ENCODE measurements around the gene EIPR1. TPM values are rescaled to one million over a fixed set of nuclear protein-coding genes. Genes with fewer than 3 reads are reported as not detected.

Gene EIPR1
- total RNA-seq, 1 donor from 2014 or later = 27.8 TPM

DNA sequence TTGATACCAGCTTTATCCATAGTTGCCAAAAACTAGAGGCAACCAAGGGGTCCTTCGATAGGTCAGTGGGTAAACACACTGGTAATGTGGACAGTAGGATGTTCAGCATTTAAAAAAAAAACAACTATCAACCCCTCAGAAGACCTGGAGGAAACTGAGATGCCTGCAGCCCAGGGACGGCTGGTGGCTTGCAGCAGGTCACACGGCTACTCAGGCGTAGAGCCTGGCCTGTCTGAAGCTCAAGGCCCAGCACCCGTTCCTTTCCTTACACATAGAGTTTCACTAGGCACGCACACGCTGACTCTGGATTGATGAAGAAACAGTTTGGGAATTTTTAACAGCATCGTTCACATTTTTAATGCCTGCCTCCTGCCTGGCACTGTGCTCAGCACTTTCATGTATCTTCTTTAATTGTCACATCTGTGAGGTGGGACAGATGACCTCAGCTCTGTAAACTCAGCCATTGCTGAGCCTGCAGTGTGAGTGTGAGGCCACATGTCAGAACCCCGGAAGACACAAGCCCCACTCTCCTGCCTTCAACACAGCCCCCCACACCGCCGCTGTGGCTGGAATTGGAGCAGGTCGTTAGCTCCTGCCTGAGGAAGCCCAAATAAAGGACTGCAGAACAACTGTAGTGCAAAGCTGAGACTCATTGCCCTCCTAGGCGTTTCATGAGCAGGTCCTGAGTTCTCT lies 42.6 kb upstream of the EIPR1 start:
- Mint-ChIP-seq H3K9me3 (ENCODE audit: unreplicated experiment) (no peaks in the 10 kb centered on the region), H3K27me3 (ENCODE audit: low read depth, unreplicated experiment) (no peaks in the 10 kb centered on the region), H3K36me3 (ENCODE audit: low read depth, unreplicated experiment) (peaks cover 18% of the 10 kb centered on the region), H3K4me1 (ENCODE audit: low read depth, unreplicated experiment) (no peaks in the 10 kb centered on the region), H3K27ac (ENCODE audit: unreplicated experiment) (no peak overlapping the region), H3K4me3 (ENCODE audit: unreplicated experiment) (no peak overlapping the region)
- Histone ChIP-seq H3K4me2 (ENCODE audit: low read length) (no peak overlapping the region), H3K36me3 (ENCODE audit: insufficient read depth, low read length) (peaks cover 27% of the 10 kb centered on the region), H3K9ac (ENCODE audit: low read length) (no peak overlapping the region), H3K27me3 (ENCODE audit: insufficient read depth, low read length) (no peaks in the 10 kb centered on the region), H3K4me3 (ENCODE audit: insufficient read depth, low read depth, low read length) (no peak overlapping the region), H3K79me2 (ENCODE audit: insufficient read depth, low read length) (no peaks in the 10 kb centered on the region), H2AFZ (ENCODE audit: low read depth, low read length) (no peak overlapping the region), H3K4me1 (ENCODE audit: insufficient read depth, low read length) (no peaks in the 10 kb centered on the region), H3K9me3 (ENCODE audit: insufficient read depth, low read depth, low read length) (no peaks in the 10 kb centered on the region), H3K27ac (ENCODE audit: low read depth, low read length) (no peak overlapping the region), H4K20me1 (ENCODE audit: insufficient read depth, low read length) (peaks cover 23% of the 10 kb centered on the region)
- DNase-seq (ENCODE audit: low read depth) (no peak), FAIRE-seq (no peak)
- TF ChIP-seq CTCF (IDR thresholded peaks at IDR 0.05; ENCODE audit: insufficient read depth, low read depth, low read length) (no peak), EZH2 (IDR thresholded peaks at IDR 0.05; ENCODE audit: insufficient read depth, low read length) (no peak)

GRCh38 chr2:3418766-3419404 lies 41.3 kb upstream of the EIPR1 start:
- Mint-ChIP-seq H3K4me3 (ENCODE audit: unreplicated experiment) (no peak overlapping the region), H3K27me3 (ENCODE audit: low read depth, unreplicated experiment) (no peaks in the 10 kb centered on the region), H3K27ac (ENCODE audit: unreplicated experiment) (no peak overlapping the region), H3K36me3 (ENCODE audit: low read depth, unreplicated experiment) (peaks cover 20% of the 10 kb centered on the region), H3K9me3 (ENCODE audit: unreplicated experiment) (no peaks in the 10 kb centered on the region), H3K4me1 (ENCODE audit: low read depth, unreplicated experiment) (no peaks in the 10 kb centered on the region)
- Histone ChIP-seq H3K4me1 (ENCODE audit: insufficient read depth, low read length) (no peaks in the 10 kb centered on the region), H3K27me3 (ENCODE audit: insufficient read depth, low read length) (no peaks in the 10 kb centered on the region), H3K4me3 (ENCODE audit: insufficient read depth, low read depth, low read length) (no peak overlapping the region), H3K9me3 (ENCODE audit: insufficient read depth, low read depth, low read length) (no peaks in the 10 kb centered on the region), H3K27ac (ENCODE audit: low read depth, low read length) (no peak overlapping the region), H2AFZ (ENCODE audit: low read depth, low read length) (no peak overlapping the region), H3K36me3 (ENCODE audit: insufficient read depth, low read length) (peaks cover 19% of the 10 kb centered on the region), H3K4me2 (ENCODE audit: low read length) (no peak overlapping the region), H4K20me1 (ENCODE audit: insufficient read depth, low read length) (peaks cover 12% of the 10 kb centered on the region), H3K79me2 (ENCODE audit: insufficient read depth, low read length) (no peaks in the 10 kb centered on the region), H3K9ac (ENCODE audit: low read length) (no peak overlapping the region)
- no peak for FAIRE-seq
- no peak for TF ChIP-seq CTCF (IDR thresholded peaks at IDR 0.05; ENCODE audit: insufficient read depth, low read depth, low read length)
- TF ChIP-seq EZH2 (IDR thresholded peaks at IDR 0.05; ENCODE audit: insufficient read depth, low read length) = no peak
- DNase-seq (ENCODE audit: low read depth) = no peak
